ENCODE results near the gene NDUFS2.

GRCh38 chr1:161160671-161161145 is 41.5 kb upstream of the NDUFS2 start:
- TF ChIP-seq CTCF (IDR thresholded peaks at IDR 0.05; ENCODE audit: poor library complexity) (no peak), EZH2 (IDR thresholded peaks at IDR 0.05; ENCODE audit: borderline replicate concordance) (no peak), EZH2phosphoT487 (IDR thresholded peaks at IDR 0.05; ENCODE audit: low read depth, severe bottlenecking, unreplicated experiment) (no peak)
